HG02571 (cell line): Measurements from ENCODE around the gene STK35.
"Not testable (repeated sequence)": the region's sequence is repeated elsewhere in the genome, so short reads cannot be mapped to it uniquely, and the experiment has no call there.

Source experiments
- ATAC-seq: cut with Tn5 transposase; IDR thresholded peaks from one replicate; pipeline ENCODE4 v1.9.1; 2021; ENCODE audit warnings: mild to moderate bottlenecking, moderate library complexity; ENCODE audit not compliant: unreplicated experiment

Gene STK35

GRCh38 chr20:2179233-2179580 is 77.6 kb downstream of the STK35 start:
- no peak for ATAC-seq

- no peak for ATAC-seq
These were observed 78.3 kb downstream of the STK35 start for GRCh38 chr20:2179949-2180348.

GRCh38 chr20:2183381-2183780 is 81.8 kb downstream of the STK35 start:
- ATAC-seq = no peak

DNA sequence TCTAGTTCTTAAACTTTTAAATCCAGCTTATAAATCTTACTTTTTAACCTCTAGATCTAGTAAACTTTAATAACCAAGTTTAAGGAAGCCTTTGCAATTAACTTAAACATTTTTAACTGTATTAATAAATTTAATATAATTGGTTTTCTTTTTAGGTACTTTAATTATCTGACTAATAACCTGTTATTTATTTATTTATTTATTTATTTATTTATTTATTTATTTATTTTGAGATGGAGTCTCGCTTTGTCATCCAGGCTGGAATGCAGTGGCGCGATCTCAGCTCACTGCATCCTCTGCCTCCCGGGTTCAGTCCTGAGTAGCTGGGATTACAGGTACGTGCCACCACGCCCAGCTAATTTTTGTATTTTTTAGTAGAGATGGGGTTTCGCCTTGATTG is 83.3 kb downstream of the STK35 start:
- ATAC-seq = not testable (repeated sequence)

DNA sequence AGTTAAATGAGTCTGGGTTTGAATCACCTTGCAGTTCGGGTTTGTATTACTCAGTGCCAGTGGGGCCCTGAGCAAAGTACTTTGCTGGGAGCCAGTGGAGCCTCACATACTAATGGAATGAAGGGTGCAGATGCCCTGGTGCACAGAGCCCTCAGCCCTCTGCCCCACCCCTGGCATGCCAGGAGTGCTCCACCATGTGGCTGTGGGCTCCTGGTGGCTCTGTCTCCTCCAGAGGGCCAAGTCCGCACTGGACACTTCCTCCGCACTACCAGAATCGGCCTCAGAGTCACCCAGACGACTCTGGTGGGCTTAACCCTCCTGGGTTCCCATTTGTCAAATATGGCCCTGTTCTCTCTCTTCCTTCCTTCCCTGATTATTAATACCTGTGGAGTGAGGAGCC is 94.0 kb downstream of the STK35 start:
- no peak for ATAC-seq

- ATAC-seq = no peak
These were observed 95.5 kb downstream of the STK35 start for GRCh38 chr20:2197166-2197565.
